ENCODE data around the gene USP21. TPM values are rescaled to one million over a fixed set of nuclear protein-coding genes. Genes with fewer than 3 reads are reported as not detected.

Gene USP21
- total RNA-seq, 1 experiment from 2014 or later, result 9.1 TPM

GRCh38 chr1:161192476-161193465, 33.5 kb downstream of the USP21 start:
- DNase-seq (ENCODE audit: low read depth), result peak; percentile 75

GRCh38 chr1:161193561-161194235, 34.4 kb downstream of the USP21 start:
- DNase-seq (ENCODE audit: low read depth), result peak; percentile 78

- no peak for DNase-seq (ENCODE audit: low read depth)
Measured at GRCh38 chr1:161195171-161195570, 35.9 kb downstream of the USP21 start.

GRCh38 chr1:161196111-161196510, 36.8 kb downstream of the USP21 start:
- DNase-seq (ENCODE audit: low read depth), result no peak

GRCh38 chr1:161196521-161197451, 37.5 kb downstream of the USP21 start:
- peak; percentile 66 for DNase-seq (ENCODE audit: low read depth)

GRCh38 chr1:161197560-161198193, 38.4 kb downstream of the USP21 start:
- no peak for DNase-seq (ENCODE audit: low read depth)

- DNase-seq (ENCODE audit: low read depth), result peak; percentile 58
Measured at GRCh38 chr1:161198194-161198896, 39.0 kb downstream of the USP21 start.

- DNase-seq (ENCODE audit: low read depth), result peak; percentile 91
Measured at GRCh38 chr1:161198897-161199431, 39.7 kb downstream of the USP21 start, which contains the start of gene ADAMTS4. ADAMTS4 (minus strand) TSS chr1:161199054; CDS start chr1:161198627, 427 bp downstream.

GRCh38 chr1:161199506-161200139, 40.3 kb downstream of the USP21 start:
- DNase-seq (ENCODE audit: low read depth), result no peak

- DNase-seq (ENCODE audit: low read depth), result no peak
Measured at GRCh38 chr1:161200421-161200991, 41.2 kb downstream of the USP21 start.

GRCh38 chr1:161200992-161201835, 41.9 kb downstream of the USP21 start:
- peak; percentile 54 for DNase-seq (ENCODE audit: low read depth)

GRCh38 chr1:161201836-161202712, 42.8 kb downstream of the USP21 start, which contains the start of gene NDUFS2:
NDUFS2 (plus strand) TSS chr1:161202367; CDS start chr1:161202386, 19 bp downstream.
- peak; percentile 99 for DNase-seq (ENCODE audit: low read depth)

GRCh38 chr1:161206411-161207140, 47.3 kb downstream of the USP21 start:
- peak; percentile 79 for DNase-seq (ENCODE audit: low read depth)

- peak; percentile 46 for DNase-seq (ENCODE audit: low read depth)
Measured at GRCh38 chr1:161207173-161207572, 47.9 kb downstream of the USP21 start.

- peak; percentile 62 for DNase-seq (ENCODE audit: low read depth)
Measured at GRCh38 chr1:161209790-161210409, 50.6 kb downstream of the USP21 start.

GRCh38 chr1:161214369-161214768, 55.1 kb downstream of the USP21 start:
- DNase-seq (ENCODE audit: low read depth), result no peak

All from LHCN-M2 (cell line).